ENCODE measurements around the gene ADAMTS2.

ADAMTS2 gene

GRCh38 chr5:179233909-179234562 is 111.2 kb downstream of the ADAMTS2 start:
- no peak for TF ChIP-seq CTCF (conservative IDR thresholded peaks at IDR 0.05)
- no peak for TF ChIP-seq ZFX (IDR thresholded peaks at IDR 0.05)
- H3K27ac ChIP-seq, result no peak overlapping the region

GRCh38 chr5:179232091-179232735 is 113.0 kb downstream of the ADAMTS2 start:
- TF ChIP-seq CTCF (conservative IDR thresholded peaks at IDR 0.05), result no peak
- TF ChIP-seq ZFX (IDR thresholded peaks at IDR 0.05), result no peak

GRCh38 chr5:179231309-179231708 is 114.0 kb downstream of the ADAMTS2 start:
- TF ChIP-seq CTCF (conservative IDR thresholded peaks at IDR 0.05) (no peak), ZFX (IDR thresholded peaks at IDR 0.05) (no peak)
- no peak overlapping the region for H3K27ac ChIP-seq

More at GRCh38 chr5:179232091-179232735, 113.0 kb downstream of the ADAMTS2 start:
- H3K27ac ChIP-seq, result no peak overlapping the region

GRCh38 chr5:179230061-179230461 is 115.2 kb downstream of the ADAMTS2 start:
- TF ChIP-seq CTCF (conservative IDR thresholded peaks at IDR 0.05) (no peak), ZFX (IDR thresholded peaks at IDR 0.05) (no peak)
- H3K27ac ChIP-seq, result no peak overlapping the region

GRCh38 chr5:179229331-179229831 is 115.9 kb downstream of the ADAMTS2 start:
- TF ChIP-seq ZFX (IDR thresholded peaks at IDR 0.05) (no peak), CTCF (conservative IDR thresholded peaks at IDR 0.05) (no peak)
- no peak overlapping the region for H3K27ac ChIP-seq

GRCh38 chr5:179228341-179229121 is 116.7 kb downstream of the ADAMTS2 start:
- TF ChIP-seq ZFX (IDR thresholded peaks at IDR 0.05), result no peak
- no peak for TF ChIP-seq CTCF (conservative IDR thresholded peaks at IDR 0.05)

More at GRCh38 chr5:179228341-179229121, 116.7 kb downstream of the ADAMTS2 start:
- H3K27ac ChIP-seq, result no peak overlapping the region
